Stimulated activated CD8-positive, alpha-beta memory T cell treated with anti-CD3 and anti-CD28 coated beads, Interleukin-15, amount 100 ng/mL, for 48 hours (primary cell): ENCODE measurements around the gene HEXIM2.
"Not testable (repeated sequence)": the region's sequence is repeated elsewhere in the genome, so short reads cannot be mapped to it uniquely, and the experiment has no call there.

Experiments used
- DNase-seq, 2 donors: peaks; one replicate each; pipeline ENCODE4 v3.0.0-alpha.2; 2020; ENCODE audit warnings: low read depth in 2 of 2

The HEXIM2 gene

DNA sequence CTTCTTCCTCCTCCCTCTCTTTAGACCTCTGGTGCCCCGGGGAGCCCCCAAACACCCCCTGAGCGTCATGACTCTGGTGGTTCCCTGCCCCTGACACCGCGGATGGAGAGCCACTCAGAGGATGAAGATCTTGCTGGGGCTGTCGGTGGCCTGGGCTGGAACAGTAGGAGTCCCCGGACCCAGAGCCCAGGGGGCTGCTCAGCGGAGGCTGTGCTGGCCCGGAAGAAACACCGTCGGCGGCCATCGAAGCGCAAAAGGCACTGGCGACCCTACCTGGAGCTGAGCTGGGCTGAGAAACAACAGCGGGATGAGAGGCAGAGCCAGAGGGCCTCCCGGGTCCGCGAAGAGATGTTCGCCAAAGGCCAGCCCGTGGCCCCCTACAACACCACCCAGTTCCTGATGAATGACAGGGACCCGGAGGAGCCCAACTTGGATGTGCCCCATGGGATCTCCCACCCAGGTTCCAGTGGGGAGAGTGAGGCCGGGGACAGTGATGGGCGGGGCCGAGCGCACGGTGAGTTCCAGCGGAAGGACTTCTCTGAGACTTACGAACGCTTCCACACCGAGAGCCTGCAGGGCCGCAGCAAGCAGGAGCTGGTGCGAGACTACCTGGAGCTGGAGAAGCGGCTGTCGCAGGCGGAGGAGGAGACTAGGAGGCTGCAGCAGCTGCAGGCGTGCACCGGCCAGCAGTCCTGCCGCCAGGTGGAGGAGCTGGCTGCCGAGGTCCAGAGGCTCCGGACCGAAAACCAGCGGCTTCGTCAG is 7.5 kb downstream of the HEXIM2 start:
- no peak for DNase-seq

GRCh38 chr17:45170280-45170930 is 8.7 kb downstream of the HEXIM2 start:
- DNase-seq = no peak

GRCh38 chr17:45170931-45171337 is 9.3 kb downstream of the HEXIM2 start:
- DNase-seq = no peak

DNA sequence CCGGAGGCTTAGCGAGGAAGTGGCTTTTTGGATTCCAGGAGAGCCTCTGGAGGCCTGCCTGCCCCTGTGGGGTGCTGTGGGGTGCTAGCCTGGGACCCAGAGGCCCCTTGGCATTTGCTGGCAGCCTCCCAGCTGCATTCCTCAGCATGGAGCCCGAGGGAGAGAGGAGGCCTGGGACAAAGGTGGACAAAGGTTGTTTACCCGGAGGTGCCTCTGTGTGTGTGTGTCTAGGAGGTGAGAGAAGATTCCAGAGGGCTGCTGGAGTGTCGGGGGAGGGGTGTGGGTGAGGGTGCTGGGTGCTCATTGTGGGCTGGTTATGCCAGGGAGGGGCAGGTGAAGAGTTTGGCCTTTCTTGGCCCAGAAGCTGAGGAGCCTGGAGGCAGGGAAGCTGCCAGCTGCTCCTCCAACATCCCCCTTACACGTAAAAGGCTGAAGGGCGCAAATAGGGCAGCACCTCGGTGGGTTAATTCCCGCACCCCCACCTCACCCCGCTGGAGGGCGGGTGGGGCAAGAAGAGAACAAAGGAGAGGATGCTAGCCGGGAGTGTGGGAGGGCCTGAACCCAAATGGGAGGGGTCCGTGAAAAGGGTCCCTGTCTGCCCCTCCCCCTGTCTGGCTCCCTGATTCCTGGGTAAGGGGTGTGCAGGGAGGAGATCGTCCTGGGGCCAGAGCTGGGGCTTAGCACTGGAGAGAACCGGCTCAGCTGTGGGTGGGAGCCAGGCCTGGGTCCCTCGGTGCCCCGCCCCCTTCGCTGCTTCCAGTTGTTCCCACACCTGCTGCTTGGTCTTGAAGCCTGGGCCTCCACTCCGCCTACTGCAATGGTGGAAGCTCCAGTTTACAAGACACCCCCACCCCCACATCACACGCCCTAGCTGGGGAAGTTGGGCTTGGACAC is 9.9 kb downstream of the HEXIM2 start:
- DNase-seq = no peak

DNA sequence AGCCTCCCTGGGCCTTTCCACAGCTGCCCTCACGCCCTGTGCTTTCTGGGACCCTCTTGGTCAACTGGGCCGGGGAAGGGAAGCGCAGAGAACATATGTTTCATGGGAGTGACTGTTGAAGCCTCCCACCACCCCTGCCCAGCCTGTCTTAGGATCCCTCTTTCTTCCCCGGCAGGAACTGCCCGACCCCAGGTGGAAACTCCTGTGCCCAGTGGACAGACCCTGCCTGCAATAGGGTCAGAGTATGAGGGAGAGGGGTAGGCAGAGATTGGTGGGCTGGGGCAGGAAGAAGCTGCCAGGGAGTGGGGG is 10.5 kb downstream of the HEXIM2 start:
- DNase-seq = no peak

DNA sequence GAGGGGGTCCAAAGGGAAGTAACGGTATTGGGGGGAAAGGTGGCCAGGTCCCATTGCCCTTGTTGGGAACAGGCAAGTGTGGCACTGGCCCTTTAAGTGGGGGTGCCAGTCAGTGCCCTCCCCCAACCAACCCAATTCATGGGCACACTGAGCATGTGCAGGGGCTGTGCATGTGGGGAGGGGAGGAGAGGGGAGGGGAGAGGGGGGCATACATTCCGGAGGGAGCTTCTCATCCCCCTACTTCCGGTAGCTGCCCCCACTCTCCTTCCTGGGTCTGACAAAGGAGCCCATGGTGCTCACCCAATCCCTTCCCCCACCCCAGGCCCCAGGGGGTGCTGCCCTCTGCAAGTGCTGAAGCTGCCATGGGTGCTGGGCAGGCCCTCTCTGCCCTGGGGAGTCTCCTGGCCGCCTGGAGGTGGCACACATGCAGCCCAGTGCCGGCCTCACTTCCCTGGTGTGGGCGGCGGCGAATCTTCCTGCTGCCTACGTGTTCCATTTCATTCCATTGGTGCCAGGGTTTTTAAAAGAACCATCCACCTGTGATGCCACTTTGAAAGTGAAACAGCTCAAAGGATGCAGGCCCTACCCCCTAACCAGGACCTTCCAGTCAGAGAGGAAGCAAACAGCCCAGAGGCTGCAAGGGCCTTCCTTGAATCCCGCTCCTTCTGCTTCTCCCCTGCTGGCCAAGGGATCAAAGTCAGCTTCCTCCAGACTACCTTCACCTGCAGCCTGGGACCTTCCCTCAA is 11.0 kb downstream of the HEXIM2 start:
- DNase-seq = peak; percentile 24 to 49

GRCh38 chr17:45175759-45176115 is 14.1 kb downstream of the HEXIM2 start:
- DNase-seq = no peak

DNA sequence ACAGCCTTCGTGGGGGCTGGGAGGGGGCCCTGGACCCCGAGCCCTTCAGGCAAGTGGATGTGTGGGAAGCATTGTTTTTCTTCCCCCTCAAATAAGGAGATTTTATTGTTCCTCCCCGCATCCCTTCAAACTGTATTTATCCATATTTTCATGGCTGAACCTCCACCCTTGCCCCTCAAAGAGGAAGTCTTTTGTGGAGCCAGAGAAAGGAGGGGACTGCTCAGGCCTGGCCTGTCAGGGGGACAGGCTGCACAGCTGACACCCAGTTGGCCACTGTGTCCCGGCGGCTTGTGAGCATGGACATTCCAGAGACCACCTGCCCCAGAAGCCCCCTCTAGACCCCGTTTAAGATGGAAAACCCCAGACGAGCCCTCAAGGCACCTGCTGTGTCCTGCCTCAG is 15.9 kb downstream of the HEXIM2 start:
- no peak for DNase-seq

DNA sequence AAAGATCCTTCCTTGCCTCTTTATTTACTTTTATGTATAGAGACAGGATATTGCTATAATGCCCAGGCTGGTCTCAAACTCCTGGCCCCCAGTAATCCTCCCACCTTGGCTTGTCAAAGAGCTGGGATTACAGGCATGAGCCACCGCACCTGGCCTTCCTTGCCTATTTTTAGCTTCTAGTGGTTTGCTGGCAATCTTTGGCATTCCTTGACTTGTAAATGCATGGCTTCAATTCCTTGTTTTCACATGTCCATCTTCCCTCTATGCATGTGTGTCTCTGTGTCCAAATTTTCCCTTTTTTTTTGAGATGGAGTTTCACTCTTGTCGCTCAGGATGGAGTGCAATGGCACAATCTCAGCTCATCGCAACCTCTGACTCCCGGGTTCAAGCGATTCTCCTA is 22.5 kb downstream of the HEXIM2 start:
- DNase-seq = no peak

- no peak for DNase-seq
Measured at GRCh38 chr17:45186801-45187354, 25.2 kb downstream of the HEXIM2 start.

- no peak for DNase-seq
Measured at GRCh38 chr17:45189009-45189408, 27.3 kb downstream of the HEXIM2 start.

DNA sequence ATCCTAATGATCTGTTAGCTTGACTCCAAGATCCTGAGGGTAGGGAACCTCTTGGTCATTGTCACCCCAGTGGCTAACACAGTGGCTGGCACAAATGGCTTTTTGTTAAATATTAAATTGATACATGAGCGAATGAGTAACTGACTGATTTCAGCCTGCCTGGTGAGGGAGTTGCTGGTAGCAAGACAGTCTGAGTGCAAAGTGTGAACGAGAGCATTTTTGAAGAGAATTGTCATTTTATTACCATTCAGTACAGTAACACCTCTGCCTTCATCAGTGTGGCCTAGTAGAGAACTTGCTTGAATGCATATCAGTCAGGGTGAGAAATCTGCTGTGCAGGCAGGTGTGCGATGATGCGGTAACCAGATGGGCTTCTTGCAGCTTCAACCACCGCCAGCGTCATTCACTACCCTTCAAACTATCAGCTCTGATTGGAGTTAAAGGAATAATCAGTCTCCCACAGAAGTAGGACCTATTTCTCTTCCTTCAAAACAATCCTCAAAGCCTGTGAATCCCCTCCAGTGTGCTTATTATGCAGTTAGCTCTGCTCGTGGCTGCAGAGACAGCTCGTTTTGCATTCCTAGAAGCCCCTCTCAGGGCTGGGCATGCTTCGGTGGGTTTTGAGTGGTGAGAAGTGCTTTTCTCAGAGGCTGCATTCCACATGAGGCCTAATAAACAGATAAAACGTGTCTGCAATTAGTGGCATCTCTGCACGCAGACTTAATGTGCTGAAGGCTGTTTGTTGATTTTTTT is 29.0 kb downstream of the HEXIM2 start:
- no peak for DNase-seq

- no peak for DNase-seq
Measured at GRCh38 chr17:45195424-45195823, 33.7 kb downstream of the HEXIM2 start.

DNA sequence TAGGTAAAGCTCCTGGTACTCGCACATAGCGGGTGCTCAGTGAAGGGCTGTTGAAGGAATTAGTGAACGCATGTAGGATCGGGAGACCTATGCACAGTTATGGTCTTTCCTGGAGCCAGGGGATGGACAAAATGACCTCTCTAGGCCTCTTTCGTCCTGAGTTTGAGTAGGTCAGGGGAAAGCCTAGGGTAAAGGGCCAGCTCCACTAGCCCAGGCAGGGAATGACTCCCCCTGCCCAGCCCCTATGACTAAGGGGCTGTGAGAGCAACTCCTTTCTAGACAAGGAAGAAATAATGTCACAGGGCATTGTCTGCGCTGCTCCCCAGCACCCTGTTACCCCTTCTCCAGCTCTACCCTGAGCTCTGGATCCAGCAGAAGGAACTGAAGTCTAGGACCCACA is 35.4 kb downstream of the HEXIM2 start:
- no peak for DNase-seq

DNA sequence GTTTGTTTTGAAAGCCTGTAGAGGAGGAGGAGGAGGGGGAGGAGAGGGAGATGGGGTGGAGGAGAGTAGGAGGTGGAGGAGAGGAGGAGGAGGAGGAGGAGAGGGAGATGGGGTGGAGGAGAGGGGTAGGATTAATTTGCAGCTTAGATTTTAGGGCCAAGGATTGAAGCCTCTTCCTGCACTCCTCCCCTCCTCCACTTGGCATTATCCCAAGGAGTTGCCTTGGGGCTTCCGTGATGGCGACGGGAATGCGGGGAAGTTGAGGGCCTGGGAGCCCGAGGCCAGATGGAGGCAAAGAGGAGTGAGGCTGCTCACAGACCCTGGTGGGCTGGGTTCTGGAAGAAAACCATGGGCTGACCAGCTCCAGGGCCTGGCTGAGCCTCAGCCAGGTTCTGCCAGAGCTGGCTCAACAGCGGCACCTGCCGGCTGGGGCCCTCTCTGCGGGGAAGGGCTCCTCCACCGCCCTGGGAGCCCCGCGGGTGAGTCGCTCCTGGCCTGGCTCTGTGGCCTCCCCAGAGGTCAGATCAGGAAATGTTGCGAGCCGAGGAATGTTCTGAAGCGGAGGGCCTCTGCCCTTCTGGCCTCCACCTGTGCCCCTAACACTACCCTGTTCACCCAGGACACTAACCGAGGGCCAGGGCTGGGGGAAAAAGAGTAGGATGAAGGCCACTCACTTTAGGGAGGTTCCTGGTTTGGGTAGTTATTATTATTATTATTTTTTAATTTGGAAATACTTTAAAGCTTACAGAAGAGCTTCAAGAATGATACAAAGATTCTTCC is 36.1 kb downstream of the HEXIM2 start:
- DNase-seq = peak; percentile 84 to 85

DNA sequence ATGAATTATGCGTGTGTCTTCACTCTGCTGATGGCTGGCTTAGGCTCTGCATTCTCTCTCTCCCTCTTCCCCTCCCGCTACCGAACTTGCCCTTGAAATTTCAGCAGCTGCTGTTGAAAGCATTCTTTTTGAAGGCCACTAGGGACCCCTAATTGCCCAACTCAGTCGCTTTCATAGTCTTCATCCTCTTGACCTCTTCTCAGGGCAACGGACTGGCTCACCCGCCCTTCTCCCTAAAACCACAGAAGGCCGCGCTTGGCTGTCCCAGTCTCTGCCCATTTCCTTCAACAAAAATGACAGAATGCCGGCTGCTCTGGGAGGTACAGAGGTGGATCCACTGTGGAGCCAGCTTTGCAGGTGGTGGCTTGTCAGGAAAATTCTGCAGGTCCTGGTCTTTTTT is 39.0 kb downstream of the HEXIM2 start:
- DNase-seq = no peak

DNA sequence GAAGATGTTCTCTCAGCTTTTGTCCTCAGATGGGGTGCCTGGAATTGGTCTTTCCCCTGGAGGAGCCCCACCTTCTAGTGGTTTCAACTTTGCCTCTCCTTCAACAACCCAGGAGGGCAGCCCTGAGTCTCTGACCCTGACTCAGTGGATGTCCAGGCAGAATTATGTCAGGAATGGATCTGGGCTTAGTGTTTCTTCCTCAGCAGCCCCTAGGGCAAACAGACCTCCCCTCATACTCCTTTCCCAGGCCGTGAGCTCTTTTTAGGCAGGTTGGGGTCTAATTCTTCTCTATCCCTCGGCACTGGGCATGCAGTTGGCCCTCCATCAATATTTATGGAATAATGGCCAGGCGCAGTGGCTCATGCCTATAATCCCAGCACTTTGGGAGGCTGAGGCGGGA is 39.8 kb downstream of the HEXIM2 start:
- no peak for DNase-seq

GRCh38 chr17:45201880-45202279 is 40.2 kb downstream of the HEXIM2 start:
- DNase-seq = not testable (repeated sequence)

DNA sequence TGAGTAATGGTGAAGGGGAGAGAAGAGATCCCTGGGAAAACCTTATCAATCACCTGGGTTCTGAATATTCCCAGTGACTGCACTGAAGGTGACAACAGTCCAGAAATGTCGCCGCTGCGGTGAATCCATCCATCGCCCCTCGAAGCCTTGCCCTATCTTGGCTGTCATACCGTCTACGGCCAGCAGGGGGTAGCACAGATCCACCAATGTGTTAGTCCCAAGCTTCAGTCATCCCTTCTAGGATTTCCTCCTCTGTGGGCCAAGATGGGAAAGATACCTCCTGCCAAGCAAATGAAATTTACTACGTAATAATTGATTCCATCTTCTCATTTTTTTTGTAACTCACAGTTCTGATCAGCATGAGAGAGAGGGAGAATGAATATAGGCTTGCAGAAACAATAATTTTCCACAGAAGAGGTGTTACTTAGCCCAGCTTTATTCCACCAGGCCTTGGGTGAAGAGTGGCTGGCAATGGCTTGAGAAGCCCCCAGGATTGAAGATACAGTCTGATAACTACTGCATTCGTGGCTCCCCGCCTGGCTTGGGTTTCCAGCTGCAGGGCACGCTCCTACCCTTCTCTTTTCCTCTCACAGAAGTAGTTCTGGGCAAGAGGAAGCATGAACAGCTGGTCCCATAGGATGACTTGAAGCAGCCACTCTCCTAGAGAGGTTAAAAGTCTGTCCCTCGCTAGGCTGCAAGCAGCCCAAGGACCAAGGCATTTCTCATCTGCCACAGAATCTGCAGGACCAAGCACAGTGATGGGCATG is 57.4 kb downstream of the HEXIM2 start:
- DNase-seq = peak in 1 of 2 donors; percentile 73
